HepG2 (cell line): ENCODE results near the gene NUDCD2. TPM values are rescaled to one million over a fixed set of nuclear protein-coding genes. Genes with fewer than 3 reads are reported as not detected.

ENCODE experiments used
- E2F1 ChIP-seq: sonication (generic); formaldehyde crosslinking; IDR thresholded peaks from 2 replicates; pipeline ENCODE4 v1.5.0; 2020; ENCODE audit warnings: missing genetic modification reagents
- KMT2B ChIP-seq: IDR thresholded peaks from 2 replicates; pipeline ENCODE4 v1.6.1; 2016; ENCODE audit warnings: missing genetic modification reagents, missing compliant biosample characterization
- LRRFIP1 ChIP-seq: sonication (generic); formaldehyde crosslinking; conservative IDR thresholded peaks from 2 replicates; pipeline ENCODE4 v1.4.0; 2020; ENCODE audit warnings: missing genetic modification reagents
- PLRG1 ChIP-seq: fragments of 450-650 bp; conservative IDR thresholded peaks from 2 replicates; pipeline ENCODE4 v1.6.1; 2016
- ZNF10 ChIP-seq: sonication (generic); formaldehyde crosslinking; IDR thresholded peaks from 2 replicates; pipeline ENCODE4 v1.4.0; 2020; ENCODE audit warnings: mild to moderate bottlenecking, low read depth, missing genetic modification reagents, borderline replicate concordance
- ZNF605 ChIP-seq: sonication (generic); formaldehyde crosslinking; IDR thresholded peaks from 2 replicates; pipeline ENCODE4 v1.8.0; 2022; ENCODE audit warnings: mild to moderate bottlenecking, missing genetic modification reagents
- polyA plus RNA-seq, 8 experiments: library from polyadenylated mRNA; depleted of rRNA in 3 of 8; stranded (reverse) in 7 of 8; unstranded in 1 of 8; fragments of >200 nt; fragmentation: Illumina TruSeq in 4 of 8; extraction: Trizol in 4 of 8; gene quantifications; 2 replicates each; pipeline versions ENCODE4 v1.2.1 to v1.2.3, GENCODE V29; 2011 to 2016; ENCODE audit warnings: low read depth in 4 of 8, missing spikeins in 1 of 8, mixed read lengths in 1 of 8; ENCODE audit not compliant: insufficient read depth in 1 of 8
- total RNA-seq, 5 experiments: library from RNA; depleted of rRNA; stranded (reverse); fragments of >200 nt; fragmentation: Illumina TruSeq; extraction: Trizol; gene quantifications; 2 replicates each; pipeline ENCODE4 v1.2.3, GENCODE V29; 2016; ENCODE audit warnings: low read depth in 1 of 5
- TF ChIP-seq, protein P1 (sequence below): sonication (generic); formaldehyde crosslinking; IDR thresholded peaks from 2 replicates; pipeline ENCODE4 v1.5.0; 2020; ENCODE audit warnings: mild to moderate bottlenecking, missing genetic modification reagents, borderline replicate concordance
- TF ChIP-seq, protein P2 (sequence below): sonication (generic); formaldehyde crosslinking; IDR thresholded peaks from 2 replicates; pipeline ENCODE4 v1.5.1; 2020; ENCODE audit warnings: mild to moderate bottlenecking, missing genetic modification reagents, borderline replicate concordance
- TF ChIP-seq, protein P3 (sequence below): sonication (generic); formaldehyde crosslinking; IDR thresholded peaks from 2 replicates; pipeline ENCODE4 v1.5.1; 2020; ENCODE audit warnings: missing genetic modification reagents, mild to moderate bottlenecking, borderline replicate concordance
- TF ChIP-seq, protein P4 (sequence below): sonication (generic); formaldehyde crosslinking; IDR thresholded peaks from 2 replicates; pipeline ENCODE4 v1.4.0; 2020; ENCODE audit warnings: mild to moderate bottlenecking, low read depth, missing genetic modification reagents

NUDCD2 gene
- total and polyA plus RNA-seq, 2 of the 13 experiments (the other 11 are each of a cell fraction or from before 2014, with no cell fraction given), result 14.8 to 39.2 TPM

DNA sequence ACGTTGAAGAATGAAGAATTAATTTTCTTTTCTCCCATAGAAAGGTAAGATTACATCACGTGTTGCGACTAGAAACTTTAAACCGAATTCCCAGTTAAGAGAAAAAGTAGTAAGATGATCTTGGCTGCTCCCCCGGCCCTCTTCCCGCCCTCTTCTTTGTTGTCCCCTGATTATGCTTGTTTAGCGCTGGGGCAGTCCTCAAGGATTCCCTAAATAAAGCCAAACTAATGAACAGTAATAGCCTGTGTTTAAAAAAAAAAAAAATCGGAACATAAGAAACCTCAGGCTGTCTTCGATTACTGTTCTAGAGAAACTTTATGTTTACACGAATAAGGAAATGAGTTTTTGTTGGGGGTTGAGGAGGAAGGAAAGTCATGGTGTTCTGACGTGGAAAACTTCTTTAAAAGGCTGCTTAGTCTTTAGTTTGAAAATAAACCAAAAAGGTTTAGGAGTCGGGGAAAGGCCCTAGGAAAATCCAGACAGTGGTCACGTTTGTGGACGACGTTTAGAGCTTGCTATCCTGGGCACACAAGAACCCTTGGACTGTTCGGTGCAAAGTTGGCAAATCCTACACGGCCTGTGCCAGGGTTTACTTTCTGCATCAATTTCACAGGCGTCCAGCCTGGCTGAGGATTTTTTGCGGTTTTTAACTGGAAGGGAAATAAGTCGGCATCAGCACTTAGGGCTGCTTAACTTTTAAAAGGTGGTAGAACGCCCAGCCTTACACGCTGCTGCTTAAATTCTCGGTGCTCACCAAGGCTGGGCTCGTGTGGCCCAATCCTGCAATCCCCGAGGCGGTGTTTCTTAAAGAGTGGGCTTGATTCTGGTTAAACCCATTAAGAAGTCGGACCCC lies 44.4 kb upstream of the NUDCD2 start (continued):
- TF ChIP-seq LRRFIP1 (CRISPR knock-in tag) (no peak), E2F1 (CRISPR knock-in tag) (no peak), KMT2B (CRISPR knock-in tag) (no peak), ZNF10 (CRISPR knock-in tag) (no peak), PLRG1 (no peak), ZNF605 (CRISPR knock-in tag) (0 out of 2 replicates have a peak, but pooled peaks have one; percentile 22)
- TF ChIP-seq, protein P1, sequence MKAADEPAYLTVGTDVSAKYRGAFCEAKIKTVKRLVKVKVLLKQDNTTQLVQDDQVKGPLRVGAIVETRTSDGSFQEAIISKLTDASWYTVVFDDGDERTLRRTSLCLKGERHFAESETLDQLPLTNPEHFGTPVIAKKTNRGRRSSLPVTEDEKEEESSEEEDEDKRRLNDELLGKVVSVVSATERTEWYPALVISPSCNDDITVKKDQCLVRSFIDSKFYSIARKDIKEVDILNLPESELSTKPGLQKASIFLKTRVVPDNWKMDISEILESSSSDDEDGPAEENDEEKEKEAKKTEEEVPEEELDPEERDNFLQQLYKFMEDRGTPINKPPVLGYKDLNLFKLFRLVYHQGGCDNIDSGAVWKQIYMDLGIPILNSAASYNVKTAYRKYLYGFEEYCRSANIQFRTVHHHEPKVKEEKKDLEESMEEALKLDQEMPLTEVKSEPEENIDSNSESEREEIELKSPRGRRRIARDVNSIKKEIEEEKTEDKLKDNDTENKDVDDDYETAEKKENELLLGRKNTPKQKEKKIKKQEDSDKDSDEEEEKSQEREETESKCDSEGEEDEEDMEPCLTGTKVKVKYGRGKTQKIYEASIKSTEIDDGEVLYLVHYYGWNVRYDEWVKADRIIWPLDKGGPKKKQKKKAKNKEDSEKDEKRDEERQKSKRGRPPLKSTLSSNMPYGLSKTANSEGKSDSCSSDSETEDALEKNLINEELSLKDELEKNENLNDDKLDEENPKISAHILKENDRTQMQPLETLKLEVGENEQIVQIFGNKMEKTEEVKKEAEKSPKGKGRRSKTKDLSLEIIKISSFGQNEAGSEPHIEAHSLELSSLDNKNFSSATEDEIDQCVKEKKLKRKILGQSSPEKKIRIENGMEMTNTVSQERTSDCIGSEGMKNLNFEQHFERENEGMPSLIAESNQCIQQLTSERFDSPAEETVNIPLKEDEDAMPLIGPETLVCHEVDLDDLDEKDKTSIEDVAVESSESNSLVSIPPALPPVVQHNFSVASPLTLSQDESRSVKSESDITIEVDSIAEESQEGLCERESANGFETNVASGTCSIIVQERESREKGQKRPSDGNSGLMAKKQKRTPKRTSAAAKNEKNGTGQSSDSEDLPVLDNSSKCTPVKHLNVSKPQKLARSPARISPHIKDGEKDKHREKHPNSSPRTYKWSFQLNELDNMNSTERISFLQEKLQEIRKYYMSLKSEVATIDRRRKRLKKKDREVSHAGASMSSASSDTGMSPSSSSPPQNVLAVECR, result 0 out of 2 replicates have a peak, but pooled peaks have one; percentile 2
- TF ChIP-seq, protein P2, sequence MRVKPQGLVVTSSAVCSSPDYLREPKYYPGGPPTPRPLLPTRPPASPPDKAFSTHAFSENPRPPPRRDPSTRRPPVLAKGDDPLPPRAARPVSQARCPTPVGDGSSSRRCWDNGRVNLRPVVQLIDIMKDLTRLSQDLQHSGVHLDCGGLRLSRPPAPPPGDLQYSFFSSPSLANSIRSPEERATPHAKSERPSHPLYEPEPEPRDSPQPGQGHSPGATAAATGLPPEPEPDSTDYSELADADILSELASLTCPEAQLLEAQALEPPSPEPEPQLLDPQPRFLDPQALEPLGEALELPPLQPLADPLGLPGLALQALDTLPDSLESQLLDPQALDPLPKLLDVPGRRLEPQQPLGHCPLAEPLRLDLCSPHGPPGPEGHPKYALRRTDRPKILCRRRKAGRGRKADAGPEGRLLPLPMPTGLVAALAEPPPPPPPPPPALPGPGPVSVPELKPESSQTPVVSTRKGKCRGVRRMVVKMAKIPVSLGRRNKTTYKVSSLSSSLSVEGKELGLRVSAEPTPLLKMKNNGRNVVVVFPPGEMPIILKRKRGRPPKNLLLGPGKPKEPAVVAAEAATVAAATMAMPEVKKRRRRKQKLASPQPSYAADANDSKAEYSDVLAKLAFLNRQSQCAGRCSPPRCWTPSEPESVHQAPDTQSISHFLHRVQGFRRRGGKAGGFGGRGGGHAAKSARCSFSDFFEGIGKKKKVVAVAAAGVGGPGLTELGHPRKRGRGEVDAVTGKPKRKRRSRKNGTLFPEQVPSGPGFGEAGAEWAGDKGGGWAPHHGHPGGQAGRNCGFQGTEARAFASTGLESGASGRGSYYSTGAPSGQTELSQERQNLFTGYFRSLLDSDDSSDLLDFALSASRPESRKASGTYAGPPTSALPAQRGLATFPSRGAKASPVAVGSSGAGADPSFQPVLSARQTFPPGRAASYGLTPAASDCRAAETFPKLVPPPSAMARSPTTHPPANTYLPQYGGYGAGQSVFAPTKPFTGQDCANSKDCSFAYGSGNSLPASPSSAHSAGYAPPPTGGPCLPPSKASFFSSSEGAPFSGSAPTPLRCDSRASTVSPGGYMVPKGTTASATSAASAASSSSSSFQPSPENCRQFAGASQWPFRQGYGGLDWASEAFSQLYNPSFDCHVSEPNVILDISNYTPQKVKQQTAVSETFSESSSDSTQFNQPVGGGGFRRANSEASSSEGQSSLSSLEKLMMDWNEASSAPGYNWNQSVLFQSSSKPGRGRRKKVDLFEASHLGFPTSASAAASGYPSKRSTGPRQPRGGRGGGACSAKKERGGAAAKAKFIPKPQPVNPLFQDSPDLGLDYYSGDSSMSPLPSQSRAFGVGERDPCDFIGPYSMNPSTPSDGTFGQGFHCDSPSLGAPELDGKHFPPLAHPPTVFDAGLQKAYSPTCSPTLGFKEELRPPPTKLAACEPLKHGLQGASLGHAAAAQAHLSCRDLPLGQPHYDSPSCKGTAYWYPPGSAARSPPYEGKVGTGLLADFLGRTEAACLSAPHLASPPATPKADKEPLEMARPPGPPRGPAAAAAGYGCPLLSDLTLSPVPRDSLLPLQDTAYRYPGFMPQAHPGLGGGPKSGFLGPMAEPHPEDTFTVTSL (CRISPR knock-in tag), result peak; percentile 19; the same call in 1 of the 2 replicates
- TF ChIP-seq, protein P3, sequence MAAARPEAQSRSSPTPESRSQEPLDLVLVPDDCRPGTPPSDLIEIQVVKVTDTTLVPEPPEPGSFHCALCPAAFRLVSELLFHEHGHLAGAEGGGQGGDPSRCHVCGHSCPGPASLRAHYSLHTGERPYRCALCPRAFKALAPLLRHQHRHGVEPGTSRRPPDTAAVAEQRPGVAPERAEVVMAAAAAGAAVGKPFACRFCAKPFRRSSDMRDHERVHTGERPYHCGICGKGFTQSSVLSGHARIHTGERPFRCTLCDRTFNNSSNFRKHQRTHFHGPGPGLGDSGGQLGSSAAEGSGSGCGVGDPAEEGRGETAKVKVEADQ (CRISPR knock-in tag), result 0 out of 2 replicates have a peak, but pooled peaks have one; percentile 2
- TF ChIP-seq, protein P4, sequence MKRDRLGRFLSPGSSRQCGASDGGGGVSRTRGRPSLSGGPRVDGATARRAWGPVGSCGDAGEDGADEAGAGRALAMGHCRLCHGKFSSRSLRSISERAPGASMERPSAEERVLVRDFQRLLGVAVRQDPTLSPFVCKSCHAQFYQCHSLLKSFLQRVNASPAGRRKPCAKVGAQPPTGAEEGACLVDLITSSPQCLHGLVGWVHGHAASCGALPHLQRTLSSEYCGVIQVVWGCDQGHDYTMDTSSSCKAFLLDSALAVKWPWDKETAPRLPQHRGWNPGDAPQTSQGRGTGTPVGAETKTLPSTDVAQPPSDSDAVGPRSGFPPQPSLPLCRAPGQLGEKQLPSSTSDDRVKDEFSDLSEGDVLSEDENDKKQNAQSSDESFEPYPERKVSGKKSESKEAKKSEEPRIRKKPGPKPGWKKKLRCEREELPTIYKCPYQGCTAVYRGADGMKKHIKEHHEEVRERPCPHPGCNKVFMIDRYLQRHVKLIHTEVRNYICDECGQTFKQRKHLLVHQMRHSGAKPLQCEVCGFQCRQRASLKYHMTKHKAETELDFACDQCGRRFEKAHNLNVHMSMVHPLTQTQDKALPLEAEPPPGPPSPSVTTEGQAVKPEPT (CRISPR knock-in tag), result no peak
